ENCODE data around the gene CMTM4.

- TF ChIP-seq, protein P1, sequence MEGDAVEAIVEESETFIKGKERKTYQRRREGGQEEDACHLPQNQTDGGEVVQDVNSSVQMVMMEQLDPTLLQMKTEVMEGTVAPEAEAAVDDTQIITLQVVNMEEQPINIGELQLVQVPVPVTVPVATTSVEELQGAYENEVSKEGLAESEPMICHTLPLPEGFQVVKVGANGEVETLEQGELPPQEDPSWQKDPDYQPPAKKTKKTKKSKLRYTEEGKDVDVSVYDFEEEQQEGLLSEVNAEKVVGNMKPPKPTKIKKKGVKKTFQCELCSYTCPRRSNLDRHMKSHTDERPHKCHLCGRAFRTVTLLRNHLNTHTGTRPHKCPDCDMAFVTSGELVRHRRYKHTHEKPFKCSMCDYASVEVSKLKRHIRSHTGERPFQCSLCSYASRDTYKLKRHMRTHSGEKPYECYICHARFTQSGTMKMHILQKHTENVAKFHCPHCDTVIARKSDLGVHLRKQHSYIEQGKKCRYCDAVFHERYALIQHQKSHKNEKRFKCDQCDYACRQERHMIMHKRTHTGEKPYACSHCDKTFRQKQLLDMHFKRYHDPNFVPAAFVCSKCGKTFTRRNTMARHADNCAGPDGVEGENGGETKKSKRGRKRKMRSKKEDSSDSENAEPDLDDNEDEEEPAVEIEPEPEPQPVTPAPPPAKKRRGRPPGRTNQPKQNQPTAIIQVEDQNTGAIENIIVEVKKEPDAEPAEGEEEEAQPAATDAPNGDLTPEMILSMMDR (IDR thresholded peaks at IDR 0.05; ENCODE audit: insufficient read depth, low read length) = no peak
- TF ChIP-seq SPI1 (IDR thresholded peaks at IDR 0.05; ENCODE audit: borderline replicate concordance, low read depth) (no peak), REST (IDR thresholded peaks at IDR 0.05; ENCODE audit: insufficient replicate concordance, low read depth) (no peak), POLR2AphosphoS5 (IDR thresholded peaks at IDR 0.05; ENCODE audit: low read depth) (no peak)
Measured at GRCh38 chr16:66735891-66736290, 39.3 kb upstream of the CMTM4 start.

Measured in HL-60 (cell line).